Left ventricle myocardium superior (tissue), 1 donor: ENCODE measurements around the gene STAB1. TPM values are rescaled to one million over a fixed set of nuclear protein-coding genes. Genes with fewer than 3 reads are reported as not detected.

ENCODE experiments used
- ATAC-seq: fragments of 200-7000 bp; cut with Tn5 transposase; one replicate; pipeline ENCODE4 v1.9.1; 2020; ENCODE audit warnings: mild to moderate bottlenecking, moderate library complexity
- DNase-seq: peaks from one replicate; pipeline ENCODE4 v3.0.0-alpha.2; 2020
- intact Hi-C: fragments of 100-400 bp; cut with micrococcal nuclease; formaldehyde crosslinking; loops from one replicate; pipeline ENCODE4 v1.11.0; 2022
- total RNA-seq: library from RNA; stranded (reverse); fragmentation: NEBNext Ultra II Directional; extraction: Animal tissue kit (Norgen Biotek cat#: 25700); gene quantifications from one replicate; pipeline ENCODE4 v1.2.1, GENCODE V29; 2021
- donor health status: DM: no; HTN: yes; CAD: no; lungs with severe emphysema.

The STAB1 gene
- total RNA-seq, 1 donor from 2014 or later, result 69.7 TPM

- intact Hi-C loops, result no loop called here
- ATAC-seq, result no peak
- peak; percentile 34 for DNase-seq
These were observed 33.6 kb downstream of the STAB1 start for GRCh38 chr3:52528586-52529375.

DNA sequence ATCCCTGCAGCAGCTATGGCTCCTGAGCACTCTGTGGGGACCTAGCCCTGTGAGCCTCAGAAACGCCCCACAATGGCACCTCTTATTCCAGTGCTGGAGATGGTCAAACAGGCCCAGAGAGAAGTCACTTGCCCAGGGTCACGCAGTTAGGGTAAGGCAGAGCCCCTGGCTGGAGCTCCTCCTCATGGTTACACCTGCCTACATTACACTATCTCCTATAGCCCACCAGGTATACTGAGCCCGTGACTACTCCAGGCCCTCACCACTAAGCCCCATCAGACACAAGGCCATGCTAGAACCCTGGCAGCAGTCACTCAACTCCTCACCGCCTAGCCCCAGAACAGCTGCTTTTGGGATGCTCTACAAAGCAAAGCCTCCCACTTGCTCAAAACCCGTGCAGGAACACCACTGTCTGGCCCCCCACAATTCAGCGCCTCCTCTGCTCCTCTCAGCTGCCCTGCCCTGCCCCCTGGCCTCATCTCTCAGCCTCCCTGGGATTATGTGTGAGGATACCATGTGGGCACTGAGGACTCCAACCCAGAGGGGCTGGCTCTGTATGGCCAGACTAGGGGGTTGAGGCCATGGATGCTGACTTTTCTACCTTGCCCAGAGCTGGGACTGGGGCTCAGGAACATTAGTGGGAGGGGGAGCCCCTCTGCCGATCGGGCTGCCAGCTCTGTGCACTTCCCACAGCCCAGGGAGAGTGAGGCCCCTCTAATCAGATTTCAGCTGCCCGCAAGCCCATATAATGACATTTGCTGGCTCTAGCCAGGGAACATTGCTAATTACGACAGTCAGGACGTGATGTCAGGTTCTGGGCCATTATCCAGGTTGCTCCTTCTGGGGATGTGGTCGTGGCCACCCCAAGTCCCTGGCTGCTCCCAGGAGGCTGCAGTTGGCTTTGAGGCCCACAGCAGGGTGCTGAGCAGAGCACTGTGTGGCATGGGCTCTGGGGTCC, 34.5 kb downstream of the STAB1 start:
- ATAC-seq, result peak; percentile 56
- peak; percentile 65 for DNase-seq
- intact Hi-C loops, result no loop called here

DNA sequence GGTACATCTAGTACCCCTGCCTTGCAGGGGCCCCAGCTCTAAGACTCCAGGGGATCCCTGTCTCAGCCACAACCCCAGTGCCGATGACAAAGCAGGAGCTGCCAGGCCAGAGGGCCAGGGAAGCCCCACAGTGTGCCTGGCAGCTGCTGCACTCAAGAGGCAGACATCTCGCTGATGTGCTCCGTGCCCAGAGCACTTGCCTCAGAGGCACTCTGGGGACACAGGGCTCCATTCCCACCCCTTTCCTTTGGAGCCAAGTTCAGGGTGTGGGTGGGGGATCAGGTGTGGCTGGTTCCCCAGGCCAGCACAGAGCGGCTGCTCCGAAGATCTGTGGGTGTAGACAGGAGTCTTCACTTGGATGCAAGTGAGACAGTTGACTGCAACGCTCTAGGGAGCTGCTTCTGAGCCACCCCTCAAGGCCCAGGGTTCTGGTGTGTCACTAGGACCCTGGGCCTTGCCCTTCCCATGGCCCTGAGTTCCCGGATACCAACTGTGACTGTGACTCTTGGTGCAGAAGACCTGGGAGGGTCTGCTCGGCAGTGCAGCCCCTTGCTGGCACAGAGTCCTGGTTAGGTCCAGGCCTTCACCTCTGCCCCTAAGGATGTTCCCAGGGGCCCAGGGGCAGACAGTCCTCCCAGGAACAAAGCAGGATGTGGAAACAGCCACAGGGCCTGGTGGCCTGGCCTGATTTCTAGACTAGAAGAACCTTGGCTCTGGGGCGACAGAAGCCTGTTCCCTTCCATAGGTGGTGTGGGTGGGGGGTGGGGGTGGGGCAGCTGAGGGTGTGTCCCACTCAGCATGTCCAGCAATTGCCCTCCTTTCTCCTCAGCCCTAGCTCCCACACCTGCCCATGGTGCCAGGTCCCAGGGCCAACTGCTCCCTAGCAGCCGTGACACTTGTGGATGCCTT, 36.0 kb downstream of the STAB1 start:
- intact Hi-C loops, result no loop called here

GRCh38 chr3:52531860-52532516, 36.9 kb downstream of the STAB1 start:
- no peak for ATAC-seq
- peak; percentile 33 for DNase-seq
- intact Hi-C loops, result no loop called here

More for the DNA sequence above, 36.0 kb downstream of the STAB1 start:
- DNase-seq (peak; percentile 82), ATAC-seq (peak; percentile 68)

- intact Hi-C loops, result no loop called here
- ATAC-seq, result no peak
These were observed 37.3 kb downstream of the STAB1 start for GRCh38 chr3:52532517-52532837.

DNA sequence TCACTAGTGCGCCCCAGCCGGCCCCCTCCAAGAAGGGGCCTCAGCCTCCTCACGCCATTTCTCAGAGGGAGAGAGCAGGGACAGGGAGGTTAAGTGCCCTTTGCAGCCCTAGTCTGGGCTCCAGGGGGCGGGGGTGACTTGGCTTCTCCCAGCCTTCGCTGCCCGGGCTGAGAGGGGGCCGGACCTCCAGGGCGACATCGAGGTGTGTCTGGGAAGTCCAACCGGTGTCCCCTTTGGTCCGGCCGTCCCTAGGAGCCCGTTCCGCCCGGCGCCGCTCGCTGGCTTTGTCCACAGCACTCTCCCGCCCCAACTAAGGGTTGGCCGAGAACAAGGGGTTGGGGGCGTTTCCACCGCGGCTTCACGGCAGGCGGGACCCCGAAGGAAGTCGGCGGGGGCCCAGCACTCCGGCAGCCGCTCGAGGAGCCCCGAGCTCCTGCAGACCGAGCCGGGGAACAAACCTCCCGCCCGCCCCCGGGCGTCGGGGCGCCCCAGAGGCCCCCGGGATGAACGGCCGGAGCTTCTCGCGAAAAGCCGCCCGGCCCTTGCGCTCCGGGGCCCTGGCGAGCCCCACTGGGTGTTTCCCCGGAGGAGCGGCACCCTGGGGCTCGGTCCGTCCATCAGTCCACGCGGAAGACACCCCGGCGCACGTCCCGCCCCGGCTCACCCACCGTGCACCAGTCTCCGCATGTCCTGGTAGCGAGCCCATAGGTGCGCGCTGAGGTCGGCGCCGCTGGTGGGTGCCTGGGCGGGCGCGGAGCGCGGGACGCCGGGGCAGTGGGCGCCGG, 37.9 kb downstream of the STAB1 start:
- intact Hi-C loops, result no loop called here
- DNase-seq, result peak; percentile 60

More at GRCh38 chr3:52532517-52532837, 37.3 kb downstream of the STAB1 start:
- DNase-seq, result peak; percentile 47

DNA sequence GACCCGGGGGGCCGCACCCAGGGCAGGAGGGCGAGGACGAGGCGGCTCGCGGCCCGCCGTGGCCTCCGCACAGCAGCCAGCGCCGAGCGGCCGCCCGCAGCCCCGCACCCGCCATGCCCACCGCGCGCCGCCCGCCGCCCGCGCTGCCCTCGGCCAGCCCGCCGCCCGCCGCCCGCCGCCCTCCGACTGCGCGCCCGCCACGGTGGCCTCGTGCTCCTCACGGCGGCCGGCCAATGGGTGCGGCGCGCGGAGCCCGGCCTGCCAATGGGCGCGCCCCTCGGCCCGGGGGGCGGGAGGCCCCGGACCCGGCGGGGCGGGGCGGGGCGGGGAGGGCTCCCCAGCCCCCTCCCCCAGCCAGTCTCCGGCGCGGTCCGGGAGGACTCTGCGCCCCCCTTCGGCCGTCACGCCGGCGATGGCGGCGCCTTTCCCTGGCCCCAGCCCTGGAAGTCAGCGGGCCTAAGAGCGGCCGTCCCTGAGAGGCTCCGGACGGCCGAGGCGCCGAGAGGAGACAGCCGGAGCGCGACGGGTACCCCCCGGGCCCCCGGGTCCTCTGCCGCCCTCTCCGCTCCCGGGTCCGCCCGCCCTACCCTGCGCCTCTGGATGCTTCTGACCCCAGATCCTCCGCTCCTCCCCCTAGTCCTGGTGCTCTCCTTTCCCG, 38.6 kb downstream of the STAB1 start, which contains the start of gene NT5DC2:
NT5DC2 (minus strand) TSS at position 235 of the 658 bp plus-strand sequence; CDS start at position 115, 120 bp downstream.
- ATAC-seq, result peak; percentile 37
- peak; percentile 90 for DNase-seq
- intact Hi-C loops, result no loop called here

More for the DNA sequence above, 37.9 kb downstream of the STAB1 start:
- no peak for ATAC-seq

DNA sequence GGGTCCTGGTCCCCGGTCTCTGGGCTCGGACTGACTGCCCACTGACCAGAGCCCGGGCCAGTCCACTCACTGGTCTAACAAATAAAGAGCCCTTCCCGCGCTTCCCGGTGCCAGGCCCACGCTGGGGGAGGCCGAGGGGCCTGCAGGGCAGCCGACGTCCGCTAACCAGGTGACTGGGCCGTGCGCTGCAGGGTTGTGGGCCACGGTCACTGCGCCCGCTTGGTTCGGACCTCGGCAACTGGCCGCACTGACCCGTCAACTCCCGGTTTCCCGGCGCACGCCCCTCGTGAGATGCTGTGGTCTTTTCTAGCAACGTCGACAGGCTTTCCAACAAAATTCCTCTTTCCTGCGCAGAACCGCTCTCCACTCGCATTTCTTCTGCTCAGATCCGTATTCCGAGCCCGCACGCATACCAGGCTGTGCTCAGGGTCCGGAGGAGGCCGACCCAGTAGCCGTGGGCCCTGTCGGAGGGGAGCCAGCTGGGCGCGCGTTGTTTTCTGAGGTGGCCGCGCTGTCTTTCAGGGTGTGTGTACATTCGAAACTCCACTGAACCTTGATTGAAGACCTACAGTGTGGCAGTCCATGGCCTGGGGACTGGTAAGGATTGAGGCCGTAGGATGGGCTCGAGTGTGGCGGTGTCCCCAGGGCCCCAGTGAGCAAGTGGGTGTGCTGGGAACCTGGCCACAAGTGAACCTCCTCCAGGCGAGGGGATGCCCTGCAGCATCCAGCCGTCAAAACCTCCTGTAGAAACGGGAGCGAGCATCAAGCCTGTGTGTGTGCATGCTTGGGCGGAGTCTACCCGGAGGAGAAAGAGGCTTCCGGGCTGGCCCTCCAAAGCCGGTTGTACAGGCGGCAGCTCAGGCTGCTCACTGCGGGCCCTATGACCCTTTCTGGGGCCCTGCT, 39.4 kb downstream of the STAB1 start:
- intact Hi-C loops, result loop anchor here (5.0 kb wide), 1 partner anchor 62 kb away; no protein-coding TSS in a partner anchor
- peak; percentile 56 for DNase-seq
- ATAC-seq, result no peak

GRCh38 chr3:52535411-52536111, 40.4 kb downstream of the STAB1 start:
- DNase-seq (peak; percentile 27), ATAC-seq (no peak)
- intact Hi-C loops, result loop anchor here (5.0 kb wide), 1 partner anchor 63 kb away; no protein-coding TSS in a partner anchor

DNA sequence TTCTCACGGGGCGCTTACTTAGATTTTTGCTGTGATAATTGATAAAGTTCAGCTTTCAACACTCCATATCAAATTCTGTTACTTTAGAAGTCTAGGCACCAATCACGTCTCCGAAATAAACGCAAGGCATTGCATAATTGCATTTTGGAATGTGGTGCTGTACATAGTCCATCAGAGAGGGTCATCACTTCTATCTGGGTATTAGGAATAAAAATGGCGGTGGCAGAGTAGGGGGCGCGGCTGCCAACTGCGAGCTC, 40.9 kb downstream of the STAB1 start:
- intact Hi-C loops, result loop anchor here (5.0 kb wide), 1 partner anchor 64 kb away; no protein-coding TSS in a partner anchor
- no peak for DNase-seq
- ATAC-seq, result no peak

GRCh38 chr3:52536369-52537164, 41.4 kb downstream of the STAB1 start, which contains the start of gene UQCC5:
Gene UQCC5, plus strand, starts transcription at chr3:52536605. Its CDS starts 151 bp downstream, at chr3:52536756.
- DNase-seq (peak; percentile 99), ATAC-seq (peak; percentile 90)
- intact Hi-C loops, result loop anchor here (5.0 kb wide), 1 partner anchor 64 kb away; no protein-coding TSS in a partner anchor

DNA sequence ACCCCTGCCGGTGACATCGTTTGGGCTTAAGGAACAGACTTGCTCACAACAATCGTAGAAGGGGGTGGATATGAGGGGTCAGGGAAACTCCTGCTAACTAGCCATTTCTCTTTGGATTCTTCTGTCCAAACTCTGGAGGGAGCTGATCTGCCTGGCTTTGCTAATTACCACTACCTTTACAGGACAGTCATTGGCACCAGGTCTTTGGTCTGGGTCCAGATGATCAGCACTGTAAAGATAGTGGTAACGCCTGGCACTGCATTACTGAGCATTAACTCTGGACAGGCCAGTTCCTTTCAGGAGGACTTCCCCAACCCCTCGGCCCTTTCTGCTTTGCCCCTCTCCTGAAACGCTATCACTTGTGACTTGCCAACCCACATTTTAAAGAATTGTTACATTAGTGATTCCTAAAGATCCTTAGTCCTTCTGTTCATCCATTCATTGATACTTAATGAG, 42.1 kb downstream of the STAB1 start:
- no peak for DNase-seq
- intact Hi-C loops, result loop anchor here (5.0 kb wide), 1 partner anchor 65 kb away; no protein-coding TSS in a partner anchor
- ATAC-seq, result peak; percentile 33

GRCh38 chr3:52537726-52538421, 42.7 kb downstream of the STAB1 start:
- intact Hi-C loops, result loop anchor here (5.0 kb wide), 1 partner anchor 66 kb away; no protein-coding TSS in a partner anchor
- ATAC-seq (no peak), DNase-seq (no peak)
